ENCODE results near the gene TMEM60. TPM values are rescaled to one million over a fixed set of nuclear protein-coding genes. Genes with fewer than 3 reads are reported as not detected.

Gene TMEM60
- total and polyA plus RNA-seq, 4 donors: 4.9 to 16.7 (median 9.8) TPM

DNA sequence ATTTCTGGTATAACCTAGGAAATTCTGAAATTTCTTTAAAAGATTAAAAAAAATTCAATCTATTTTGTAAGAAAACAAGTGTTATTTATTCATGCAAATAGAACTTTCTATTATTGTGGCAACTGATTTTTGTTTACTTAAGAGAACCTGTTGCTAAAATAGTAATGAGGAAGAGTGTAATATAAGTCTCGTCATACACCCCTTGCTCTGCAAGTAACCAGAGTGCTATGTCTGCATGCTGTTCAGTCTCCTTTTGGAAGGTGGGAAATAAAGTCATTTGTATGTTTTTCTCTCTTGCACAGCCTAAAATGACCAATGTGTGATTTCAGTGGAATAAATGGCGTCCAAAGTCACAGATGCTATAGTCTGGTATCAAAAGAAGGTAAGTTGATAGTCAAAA is 41.7 kb upstream of the TMEM60 start:
- H3K36me3 ChIP-seq (ENCODE audit: control insufficient read depth in 4 of 4, insufficient read depth in 3 of 4, low read depth in 1 of 4, low read length in 3 of 4): no peaks in the 10 kb centered on the region
- TF ChIP-seq RAD21 (IDR thresholded peaks at IDR 0.05) (no peak), RXRA (IDR thresholded peaks at IDR 0.05) (no peak), HNF4G (IDR thresholded peaks at IDR 0.05) (no peak), NR2F2 (IDR thresholded peaks at IDR 0.05) (no peak), JUND (IDR thresholded peaks at IDR 0.05) (no peak), SP1 (IDR thresholded peaks at IDR 0.05) (no peak), FOXA2 (IDR thresholded peaks at IDR 0.05) (no peak), EGR1 (IDR thresholded peaks at IDR 0.05; ENCODE audit: low read depth in 2 of 2) (no peak), REST (IDR thresholded peaks at IDR 0.05) (no peak), FOXA1 (IDR thresholded peaks at IDR 0.05) (no peak)
- TF ChIP-seq, protein P1, sequence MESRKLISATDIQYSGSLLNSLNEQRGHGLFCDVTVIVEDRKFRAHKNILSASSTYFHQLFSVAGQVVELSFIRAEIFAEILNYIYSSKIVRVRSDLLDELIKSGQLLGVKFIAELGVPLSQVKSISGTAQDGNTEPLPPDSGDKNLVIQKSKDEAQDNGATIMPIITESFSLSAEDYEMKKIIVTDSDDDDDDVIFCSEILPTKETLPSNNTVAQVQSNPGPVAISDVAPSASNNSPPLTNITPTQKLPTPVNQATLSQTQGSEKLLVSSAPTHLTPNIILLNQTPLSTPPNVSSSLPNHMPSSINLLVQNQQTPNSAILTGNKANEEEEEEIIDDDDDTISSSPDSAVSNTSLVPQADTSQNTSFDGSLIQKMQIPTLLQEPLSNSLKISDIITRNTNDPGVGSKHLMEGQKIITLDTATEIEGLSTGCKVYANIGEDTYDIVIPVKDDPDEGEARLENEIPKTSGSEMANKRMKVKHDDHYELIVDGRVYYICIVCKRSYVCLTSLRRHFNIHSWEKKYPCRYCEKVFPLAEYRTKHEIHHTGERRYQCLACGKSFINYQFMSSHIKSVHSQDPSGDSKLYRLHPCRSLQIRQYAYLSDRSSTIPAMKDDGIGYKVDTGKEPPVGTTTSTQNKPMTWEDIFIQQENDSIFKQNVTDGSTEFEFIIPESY (IDR thresholded peaks at IDR 0.05): no peak
- TF ChIP-seq, protein P2, sequence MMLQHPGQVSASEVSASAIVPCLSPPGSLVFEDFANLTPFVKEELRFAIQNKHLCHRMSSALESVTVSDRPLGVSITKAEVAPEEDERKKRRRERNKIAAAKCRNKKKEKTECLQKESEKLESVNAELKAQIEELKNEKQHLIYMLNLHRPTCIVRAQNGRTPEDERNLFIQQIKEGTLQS (IDR thresholded peaks at IDR 0.05): no peak
- TF ChIP-seq, protein P3, sequence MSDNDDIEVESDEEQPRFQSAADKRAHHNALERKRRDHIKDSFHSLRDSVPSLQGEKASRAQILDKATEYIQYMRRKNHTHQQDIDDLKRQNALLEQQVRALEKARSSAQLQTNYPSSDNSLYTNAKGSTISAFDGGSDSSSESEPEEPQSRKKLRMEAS (IDR thresholded peaks at IDR 0.05): no peak
- H3K4me3 ChIP-seq (ENCODE audit: low read depth in 1 of 3, low read length in 3 of 3): no peak overlapping the region
- no peak overlapping the region for H3K9ac ChIP-seq (ENCODE audit: low read depth in 1 of 2, low read length in 2 of 2)
- WGBS: 89% methylated on average over 2 of the region's 2 CpGs
- no peaks in the 10 kb centered on the region for H3K27me3 ChIP-seq (ENCODE audit: control insufficient read depth in 4 of 4, insufficient read depth in 4 of 4, low read length in 3 of 4)
- no peak overlapping the region for H3K27ac ChIP-seq (ENCODE audit: low read depth in 1 of 2, low read length in 2 of 2)
- peaks cover 0 to 9% (median 5%) of the 10 kb centered on the region in 4 donors for H3K4me1 ChIP-seq (ENCODE audit: control insufficient read depth in 4 of 4, insufficient read depth in 4 of 4, low read length in 3 of 4)
- no peak for DNase-seq (ENCODE audit: low spot score)
- H3K9me3 ChIP-seq (ENCODE audit: control insufficient read depth in 4 of 4, low read length in 3 of 4): no peaks in the 10 kb centered on the region

GRCh38 chr7:77838929-77839491 is 40.8 kb upstream of the TMEM60 start:
- TF ChIP-seq HNF4A (conservative IDR thresholded peaks at IDR 0.05): no peak
- TF ChIP-seq TAF1 (conservative IDR thresholded peaks at IDR 0.05): no peak
- TF ChIP-seq JUND (IDR thresholded peaks at IDR 0.05): no peak
- no peak for TF ChIP-seq HNF4G (IDR thresholded peaks at IDR 0.05)
- TF ChIP-seq EGR1 (IDR thresholded peaks at IDR 0.05; ENCODE audit: low read depth in 2 of 2): no peak
- no peak for TF ChIP-seq FOXA2 (IDR thresholded peaks at IDR 0.05)
- TF ChIP-seq RAD21 (IDR thresholded peaks at IDR 0.05): no peak
- TF ChIP-seq, protein P3 (IDR thresholded peaks at IDR 0.05): no peak
- no peak for TF ChIP-seq YY1 (IDR thresholded peaks at IDR 0.05)
- TF ChIP-seq, protein P2 (IDR thresholded peaks at IDR 0.05): no peak
- TF ChIP-seq FOXA1 (IDR thresholded peaks at IDR 0.05): no peak
- WGBS: 58% methylated on average over 3 of the region's 3 CpGs
- no peak for DNase-seq (ENCODE audit: low spot score)
- no peak overlapping the region for H3K9ac ChIP-seq (ENCODE audit: low read depth in 1 of 2, low read length in 2 of 2)
- peaks cover 0 to 13% (median 5%) of the 10 kb centered on the region in 4 donors for H3K4me1 ChIP-seq (ENCODE audit: control insufficient read depth in 4 of 4, insufficient read depth in 4 of 4, low read length in 3 of 4)
- no peaks in the 10 kb centered on the region for H3K27me3 ChIP-seq (ENCODE audit: control insufficient read depth in 4 of 4, insufficient read depth in 4 of 4, low read length in 3 of 4)
- no peak overlapping the region for H3K4me3 ChIP-seq (ENCODE audit: low read depth in 1 of 3, low read length in 3 of 3)
- no peaks in the 10 kb centered on the region for H3K36me3 ChIP-seq (ENCODE audit: control insufficient read depth in 4 of 4, insufficient read depth in 3 of 4, low read depth in 1 of 4, low read length in 3 of 4)
- H3K9me3 ChIP-seq (ENCODE audit: control insufficient read depth in 4 of 4, low read length in 3 of 4): no peaks in the 10 kb centered on the region
- H3K27ac ChIP-seq (ENCODE audit: low read depth in 1 of 2, low read length in 2 of 2): no peak overlapping the region
